NCI-H2196 treated with DMSO at 0.1 percent for 48 hours (cell line): ENCODE measurements around the gene PARD3.
"Not testable (repeated sequence)": the region's sequence is repeated elsewhere in the genome, so short reads cannot be mapped to it uniquely, and the experiment has no call there.

ENCODE experiments used
- DNase-seq: peaks from one replicate; lab custom pipeline; 2025; ENCODE audit not compliant: unreplicated experiment; lab: John Stamatoyannopoulos, UW

Gene PARD3

DNA sequence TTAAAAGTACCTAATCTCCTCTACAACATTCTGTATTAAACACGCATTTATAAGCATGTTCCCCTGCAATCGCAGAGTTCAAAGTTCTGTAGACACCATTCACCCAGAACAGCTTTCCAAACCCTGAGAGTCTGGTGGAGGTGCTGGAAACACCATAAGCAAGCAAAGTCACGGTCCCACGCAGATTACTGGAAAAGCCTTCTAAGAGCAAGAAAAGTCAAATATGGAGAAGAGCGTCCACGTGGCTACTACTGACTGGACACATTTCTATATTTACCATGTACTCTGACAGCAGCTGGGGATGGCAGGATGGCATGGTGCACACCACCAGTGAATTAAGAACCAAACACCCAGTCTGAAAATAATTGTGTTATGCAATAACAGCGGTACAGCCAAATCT is 97.7 kb downstream of the PARD3 start:
- no peak for DNase-seq

GRCh38 chr10:34716958-34717357 is 98.1 kb downstream of the PARD3 start:
- no peak for DNase-seq

GRCh38 chr10:34716234-34716633 is 98.9 kb downstream of the PARD3 start:
- no peak for DNase-seq

- DNase-seq: no peak
Observed at GRCh38 chr10:34715511-34716187, 99.4 kb downstream of the PARD3 start.

DNA sequence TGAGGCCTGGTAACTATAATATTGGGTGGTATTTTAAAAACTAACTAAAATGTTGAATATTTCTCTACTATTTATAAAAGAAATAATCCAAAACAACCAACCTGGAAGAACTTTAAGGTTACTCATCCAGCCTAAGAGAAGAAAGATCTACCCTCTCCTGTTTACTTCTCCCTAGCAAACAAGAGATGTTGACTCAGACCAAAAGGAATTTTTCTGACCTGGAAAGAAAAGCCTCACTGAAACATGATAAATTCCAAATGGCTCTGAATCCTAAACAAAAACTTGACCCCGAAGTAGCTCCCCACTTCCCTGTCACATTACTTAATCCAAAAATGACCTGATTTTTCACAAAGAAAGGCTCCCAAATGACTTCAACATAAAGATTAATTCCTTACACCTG is 101.2 kb downstream of the PARD3 start:
- no peak for DNase-seq

GRCh38 chr10:34711500-34711899 is 103.6 kb downstream of the PARD3 start:
- DNase-seq: no peak

GRCh38 chr10:34710391-34710751 is 104.7 kb downstream of the PARD3 start:
- DNase-seq: no peak

DNA sequence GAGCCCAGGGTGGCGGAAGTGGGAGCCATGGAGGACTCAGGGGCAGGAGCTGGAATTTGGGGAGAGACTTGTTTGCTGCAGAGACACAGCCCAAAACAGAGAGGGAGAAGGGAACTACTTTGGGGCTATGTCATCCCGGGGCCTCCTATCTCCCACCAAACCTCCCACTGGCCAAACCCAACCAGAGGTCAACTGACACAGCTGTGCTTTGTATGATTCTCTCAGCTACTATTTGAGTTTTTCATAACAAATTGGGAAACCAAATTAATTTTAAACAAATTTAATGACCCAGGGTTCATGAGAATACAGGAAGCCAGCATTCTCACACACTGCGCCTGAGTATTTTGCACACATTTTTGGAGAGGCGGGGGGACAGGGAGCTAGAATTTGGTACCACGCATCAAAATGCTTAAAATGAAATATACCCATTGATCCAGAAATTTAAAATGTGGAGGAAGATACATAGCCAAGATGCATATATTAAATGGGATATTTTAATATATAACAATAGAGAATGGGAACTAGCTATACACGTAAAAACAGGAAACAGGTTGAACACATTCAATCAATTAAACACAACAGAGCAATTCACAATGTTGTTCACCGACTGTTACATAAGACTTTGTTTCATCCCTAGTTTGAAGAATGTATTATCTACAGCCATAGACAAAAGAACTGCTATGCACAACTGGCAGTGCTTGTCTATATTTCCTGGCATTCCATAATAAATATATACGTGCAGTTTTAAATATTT is 105.3 kb downstream of the PARD3 start:
- no peak for DNase-seq

GRCh38 chr10:34707656-34708055 is 107.4 kb downstream of the PARD3 start:
- no peak for DNase-seq

DNA sequence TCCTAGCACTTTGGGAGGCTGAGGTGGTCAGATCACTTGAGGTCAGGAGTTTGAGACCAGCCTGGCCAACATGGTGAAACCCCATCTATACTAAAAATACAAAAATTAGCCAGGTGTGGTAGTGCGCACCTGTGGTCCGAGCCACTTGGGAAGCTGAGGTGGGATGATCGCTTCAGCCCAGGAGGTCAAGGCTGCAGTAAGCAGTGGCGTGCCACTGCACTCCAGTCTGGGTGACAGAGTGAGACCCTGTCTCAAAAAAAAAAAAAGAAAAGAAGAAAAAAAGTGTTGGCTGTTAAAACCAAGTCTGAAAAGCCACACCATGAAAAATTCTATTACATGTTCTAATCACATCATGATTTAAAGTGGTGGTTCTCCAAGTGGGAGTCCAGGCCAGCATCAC is 108.1 kb downstream of the PARD3 start:
- not testable (repeated sequence) for DNase-seq

DNA sequence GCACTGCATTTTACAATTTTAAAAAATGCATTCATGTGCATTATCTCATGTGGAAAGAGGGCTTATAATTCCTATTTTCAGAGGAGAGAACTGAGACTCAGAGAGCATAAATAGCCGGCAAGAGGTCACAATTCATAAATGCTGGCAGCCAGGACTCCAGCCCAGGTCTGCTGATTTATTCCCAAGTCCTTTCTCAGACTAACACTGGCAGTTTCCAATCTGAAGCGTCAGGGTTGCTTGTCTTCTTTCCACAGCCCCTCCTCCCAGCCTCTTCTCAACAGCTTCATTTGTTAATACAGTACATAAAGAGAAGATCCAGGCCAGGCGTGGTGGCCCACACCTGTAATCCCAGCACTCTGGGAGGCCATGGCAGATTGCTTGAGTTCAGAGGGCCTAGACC is 108.9 kb downstream of the PARD3 start:
- DNase-seq: no peak

DNA sequence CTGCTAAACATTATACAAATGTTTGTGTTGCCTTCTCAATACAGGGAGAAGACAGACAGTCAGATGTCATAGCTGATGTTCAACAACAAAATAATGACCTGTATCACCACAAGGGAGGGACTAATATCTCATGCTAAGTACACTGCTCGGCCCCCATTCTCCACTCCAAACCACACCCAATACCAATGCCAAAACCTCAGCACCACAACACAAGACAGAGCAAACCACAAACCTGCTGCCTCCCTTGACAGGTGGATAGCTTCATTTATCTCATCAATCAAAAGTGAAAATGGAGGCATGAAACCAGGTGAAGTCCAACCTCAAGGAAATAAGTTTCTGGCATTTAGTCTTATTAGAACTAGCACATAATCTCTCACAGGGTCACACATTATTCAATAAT is 109.5 kb downstream of the PARD3 start:
- no peak for DNase-seq

- no peak for DNase-seq
Observed at GRCh38 chr10:34704526-34705184, 110.4 kb downstream of the PARD3 start.

GRCh38 chr10:34702982-34703381 is 112.1 kb downstream of the PARD3 start:
- no peak for DNase-seq

- no peak for DNase-seq
Observed at GRCh38 chr10:34702093-34702937, 112.8 kb downstream of the PARD3 start.

DNA sequence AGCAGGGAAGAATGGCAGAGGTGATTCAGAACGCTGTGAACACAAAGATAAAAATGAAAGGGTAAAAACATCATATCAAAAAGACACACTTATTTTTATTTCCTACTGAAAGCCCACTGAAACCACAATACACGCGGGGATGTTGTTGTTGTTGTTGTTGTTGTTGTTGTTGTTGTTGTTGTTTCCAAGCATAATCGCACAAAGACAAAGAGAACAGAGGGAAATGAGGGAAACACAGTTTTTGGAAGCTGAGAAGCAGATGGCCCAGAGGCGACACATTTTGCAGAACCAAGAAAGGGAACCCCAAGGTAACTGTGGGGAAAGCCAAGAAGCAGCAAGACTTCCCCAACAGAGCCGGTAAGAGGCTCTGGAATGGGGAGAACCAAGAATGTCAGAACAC is 113.9 kb downstream of the PARD3 start:
- DNase-seq: no peak

GRCh38 chr10:34700752-34701151 is 114.3 kb downstream of the PARD3 start:
- DNase-seq: not testable (repeated sequence)

DNA sequence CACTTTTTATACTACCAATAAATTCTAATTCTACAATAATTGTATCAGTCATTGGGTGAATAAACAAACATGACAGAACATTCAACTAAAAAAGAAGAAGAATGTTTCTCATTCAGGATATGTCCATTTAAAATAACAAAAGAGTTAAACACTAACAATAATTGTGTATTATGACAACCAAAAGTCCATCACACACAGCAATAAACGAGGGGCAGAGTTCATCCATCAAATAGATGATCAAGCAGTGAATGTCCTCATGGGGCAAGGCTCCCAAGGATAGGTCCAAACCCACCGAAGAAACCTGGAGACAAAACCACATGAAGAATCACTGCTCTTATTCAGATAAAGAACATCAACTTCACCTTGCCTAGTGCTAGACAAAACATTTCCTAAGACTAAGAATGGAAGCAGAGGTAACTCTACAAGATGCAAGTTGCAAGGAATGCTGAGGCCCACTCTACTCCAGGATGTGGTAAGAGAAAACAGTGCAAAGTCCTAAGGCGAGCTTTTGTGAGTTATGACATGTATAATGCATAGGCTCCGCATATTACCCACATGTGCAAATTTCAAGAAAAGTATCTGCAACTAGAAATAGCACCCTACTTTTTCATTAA is 115.1 kb downstream of the PARD3 start:
- no peak for DNase-seq

DNA sequence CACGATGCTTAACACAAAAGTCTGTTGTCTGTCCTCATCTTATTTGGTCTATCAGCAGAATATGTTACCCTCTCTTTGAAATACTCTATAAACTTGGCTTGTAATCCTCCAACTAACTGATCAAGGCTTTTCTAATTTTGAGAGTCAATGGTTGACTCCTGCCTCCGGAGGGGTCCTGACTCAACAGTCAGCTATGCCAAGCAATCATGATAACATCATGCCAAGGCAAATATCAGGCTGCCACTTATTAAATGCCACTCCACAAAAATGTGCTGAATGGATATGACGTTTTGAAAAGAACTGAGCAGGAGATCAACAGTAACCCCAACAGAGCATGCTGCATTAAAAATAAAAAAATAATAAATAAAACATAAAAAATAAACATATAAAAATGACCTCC is 116.1 kb downstream of the PARD3 start:
- DNase-seq: no peak

GRCh38 chr10:34698248-34698831 is 116.8 kb downstream of the PARD3 start:
- no peak for DNase-seq
